ENCODE data around the gene B4GALT1.
A peak's percentile ranks its signal among the peaks of the same experiment; 100 is the strongest.
"Not testable (repeated sequence)": the region's sequence is repeated elsewhere in the genome, so short reads cannot be mapped to it uniquely, and the experiment has no call there.

Gene B4GALT1

DNA sequence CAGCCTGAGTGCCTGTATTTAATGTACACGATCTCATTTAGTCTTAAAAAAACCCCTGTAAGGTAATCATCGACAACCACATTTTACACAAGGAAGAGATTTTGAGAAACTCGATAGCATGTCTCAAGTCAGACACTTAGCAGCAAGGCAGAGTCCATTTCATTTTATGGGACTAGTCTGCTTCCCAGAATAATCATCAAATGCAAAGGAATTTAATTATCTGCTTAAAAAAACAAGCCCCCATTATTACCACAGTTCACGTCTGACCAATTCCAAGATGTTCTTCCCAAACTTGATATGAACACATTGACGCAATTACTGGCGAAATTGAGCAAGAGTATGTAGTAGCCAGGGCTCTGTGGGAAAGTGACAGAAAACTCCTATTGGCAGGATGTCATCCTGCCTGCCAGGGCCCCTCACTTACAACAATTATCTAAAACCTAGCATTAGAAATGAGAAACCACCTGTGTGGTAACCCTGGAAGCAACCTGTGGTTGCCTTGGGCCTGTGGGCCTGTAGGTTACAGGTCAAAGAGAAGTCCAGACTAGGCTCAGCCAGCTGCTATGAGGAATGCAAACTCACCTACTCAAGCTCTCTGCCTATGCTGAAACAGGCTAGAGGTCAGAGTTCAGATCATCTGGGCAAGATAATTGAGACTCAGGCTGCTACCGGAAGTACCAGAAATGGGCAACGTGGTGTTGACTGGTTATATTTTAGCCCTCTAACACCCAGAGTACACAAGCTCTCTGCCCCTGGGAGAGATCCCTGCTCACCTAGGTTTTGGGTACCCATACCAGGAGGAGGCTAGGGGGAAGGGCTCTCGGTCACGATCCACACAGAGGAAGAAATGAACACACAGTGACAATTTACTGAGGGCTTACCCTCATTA is 1.6 kb downstream of the B4GALT1 start:
- TF ChIP-seq, protein P1, sequence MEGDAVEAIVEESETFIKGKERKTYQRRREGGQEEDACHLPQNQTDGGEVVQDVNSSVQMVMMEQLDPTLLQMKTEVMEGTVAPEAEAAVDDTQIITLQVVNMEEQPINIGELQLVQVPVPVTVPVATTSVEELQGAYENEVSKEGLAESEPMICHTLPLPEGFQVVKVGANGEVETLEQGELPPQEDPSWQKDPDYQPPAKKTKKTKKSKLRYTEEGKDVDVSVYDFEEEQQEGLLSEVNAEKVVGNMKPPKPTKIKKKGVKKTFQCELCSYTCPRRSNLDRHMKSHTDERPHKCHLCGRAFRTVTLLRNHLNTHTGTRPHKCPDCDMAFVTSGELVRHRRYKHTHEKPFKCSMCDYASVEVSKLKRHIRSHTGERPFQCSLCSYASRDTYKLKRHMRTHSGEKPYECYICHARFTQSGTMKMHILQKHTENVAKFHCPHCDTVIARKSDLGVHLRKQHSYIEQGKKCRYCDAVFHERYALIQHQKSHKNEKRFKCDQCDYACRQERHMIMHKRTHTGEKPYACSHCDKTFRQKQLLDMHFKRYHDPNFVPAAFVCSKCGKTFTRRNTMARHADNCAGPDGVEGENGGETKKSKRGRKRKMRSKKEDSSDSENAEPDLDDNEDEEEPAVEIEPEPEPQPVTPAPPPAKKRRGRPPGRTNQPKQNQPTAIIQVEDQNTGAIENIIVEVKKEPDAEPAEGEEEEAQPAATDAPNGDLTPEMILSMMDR (conservative IDR thresholded peaks at IDR 0.05; ENCODE audit: low read depth, low read length) = no peak
- H3K4me3 ChIP-seq (ENCODE audit: low read length) = peak overlapping the region; percentile 85
- DNase-seq (ENCODE audit: low read depth) = no peak

DNA sequence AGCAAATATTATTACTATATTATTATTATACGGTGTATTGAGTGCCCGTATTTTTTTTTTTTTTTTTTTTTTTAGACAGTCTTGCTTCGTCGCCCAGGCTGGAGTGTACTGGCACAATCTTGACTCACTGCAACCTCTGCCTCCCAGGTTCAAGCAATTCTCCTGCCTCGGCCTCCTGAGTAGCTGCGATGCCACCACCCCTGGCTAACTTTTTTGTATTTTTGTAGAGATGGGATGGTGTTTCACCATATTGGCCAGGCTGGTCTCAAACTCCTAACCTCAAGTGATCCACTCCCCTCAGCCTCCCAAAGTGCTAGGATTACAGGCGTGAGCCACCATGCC is 2.2 kb downstream of the B4GALT1 start:
- not testable (repeated sequence) for DNase-seq (ENCODE audit: low read depth)
- H3K4me3 ChIP-seq (ENCODE audit: low read length) = peak overlapping the region; percentile 85

DNA sequence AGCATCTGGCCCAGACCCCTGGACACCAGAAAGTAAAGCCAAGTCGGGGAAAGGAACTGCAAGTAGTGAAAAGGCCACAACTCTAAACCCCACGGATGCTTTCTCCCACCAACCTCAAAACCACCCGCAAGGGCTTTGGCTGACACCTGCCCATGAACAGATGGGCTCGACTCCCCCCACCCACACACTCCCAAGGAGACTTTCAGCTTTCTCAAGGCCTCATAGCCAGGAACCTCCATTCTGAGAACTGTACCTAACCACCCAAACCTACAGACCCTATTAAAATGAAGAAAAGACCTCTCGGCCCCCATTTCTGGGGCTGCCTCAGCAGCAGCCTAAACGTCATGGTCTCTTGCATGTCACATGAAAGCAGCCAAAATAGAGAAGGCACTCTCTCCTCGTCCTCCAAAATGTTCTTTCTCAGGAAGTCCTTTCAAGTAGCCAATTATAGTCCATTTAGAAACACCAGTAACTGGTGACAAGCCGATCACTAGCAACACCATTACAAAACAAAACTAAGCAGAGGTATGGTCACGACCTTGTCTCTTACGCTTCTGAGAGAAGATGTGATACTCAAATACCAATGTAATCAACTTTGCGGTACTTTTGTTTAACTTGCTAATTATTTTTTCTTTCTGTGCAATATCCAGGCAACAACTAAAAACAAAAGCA is 2.9 kb downstream of the B4GALT1 start:
- DNase-seq (ENCODE audit: low read depth) = no peak
- peak overlapping the region; percentile 85 for H3K4me3 ChIP-seq (ENCODE audit: low read length)
- TF ChIP-seq, protein P1 (conservative IDR thresholded peaks at IDR 0.05; ENCODE audit: low read depth, low read length) = no peak

DNA sequence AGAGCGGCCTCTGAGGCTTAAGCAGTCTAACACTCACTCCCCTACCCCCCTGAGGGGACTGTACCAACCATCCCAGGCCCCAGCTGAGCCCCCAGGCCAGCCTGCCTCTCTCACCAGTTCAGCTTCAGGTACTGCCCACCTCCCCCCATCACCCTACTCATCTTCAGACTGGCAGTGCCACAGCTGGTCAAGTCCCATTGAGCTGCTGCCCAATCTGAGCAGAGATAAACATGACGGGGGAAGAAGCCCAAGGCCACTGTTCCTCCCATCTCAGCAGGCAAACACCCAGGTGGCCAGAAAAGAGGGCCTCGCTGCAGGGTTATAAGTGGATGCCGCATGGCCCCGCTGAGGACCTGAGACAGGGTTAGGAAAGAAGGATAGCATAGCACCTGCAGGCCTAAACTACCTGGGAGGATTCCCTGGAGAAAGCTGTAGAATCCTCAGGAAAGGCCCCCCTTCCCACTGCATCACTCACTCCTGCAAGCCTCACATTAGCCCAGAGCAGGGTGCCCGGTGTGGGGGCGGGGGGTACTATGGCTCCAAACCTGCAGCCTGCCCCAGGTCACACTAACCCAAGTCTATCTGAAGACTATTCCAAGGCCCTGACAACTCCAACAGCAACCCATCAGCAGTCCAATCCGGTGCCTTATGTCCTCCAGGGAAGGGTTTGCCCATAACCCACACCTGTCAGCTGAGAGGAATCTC is 3.6 kb downstream of the B4GALT1 start:
- TF ChIP-seq, protein P1 (conservative IDR thresholded peaks at IDR 0.05; ENCODE audit: low read depth, low read length) = no peak
- DNase-seq (ENCODE audit: low read depth) = no peak
- H3K4me3 ChIP-seq (ENCODE audit: low read length) = peak overlapping the region; percentile 6

DNA sequence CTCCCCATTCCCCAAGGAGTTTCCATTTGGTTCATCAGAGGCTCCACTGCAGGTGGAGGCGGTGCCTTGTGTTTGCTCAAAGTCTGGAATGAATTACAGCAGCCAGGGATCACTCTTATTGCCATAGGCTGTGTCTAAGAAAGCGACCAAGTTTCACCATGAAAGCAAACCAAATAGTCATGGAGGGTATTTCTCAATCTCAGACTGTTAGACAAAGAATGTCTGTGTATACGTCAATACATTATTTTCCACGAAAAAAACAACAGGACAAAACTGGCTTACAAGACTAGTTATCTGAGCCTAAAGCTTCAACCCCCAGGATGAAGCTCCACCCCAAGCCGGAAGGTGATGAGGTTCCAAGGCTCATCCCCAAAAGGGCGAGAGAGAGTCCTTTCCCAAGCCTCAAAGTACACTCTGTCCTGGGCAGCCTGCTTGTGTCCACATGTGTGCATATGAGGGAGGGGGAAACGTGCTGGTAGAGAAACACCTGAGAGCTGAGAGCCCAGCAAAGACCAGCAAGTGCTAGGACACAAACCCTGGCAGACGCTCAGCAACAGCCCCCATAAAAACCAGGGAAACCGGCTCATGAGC is 4.3 kb downstream of the B4GALT1 start:
- DNase-seq (ENCODE audit: low read depth) = no peak
- H3K4me3 ChIP-seq (ENCODE audit: low read length) = no peak overlapping the region
- TF ChIP-seq, protein P1 (conservative IDR thresholded peaks at IDR 0.05; ENCODE audit: low read depth, low read length) = no peak

DNA sequence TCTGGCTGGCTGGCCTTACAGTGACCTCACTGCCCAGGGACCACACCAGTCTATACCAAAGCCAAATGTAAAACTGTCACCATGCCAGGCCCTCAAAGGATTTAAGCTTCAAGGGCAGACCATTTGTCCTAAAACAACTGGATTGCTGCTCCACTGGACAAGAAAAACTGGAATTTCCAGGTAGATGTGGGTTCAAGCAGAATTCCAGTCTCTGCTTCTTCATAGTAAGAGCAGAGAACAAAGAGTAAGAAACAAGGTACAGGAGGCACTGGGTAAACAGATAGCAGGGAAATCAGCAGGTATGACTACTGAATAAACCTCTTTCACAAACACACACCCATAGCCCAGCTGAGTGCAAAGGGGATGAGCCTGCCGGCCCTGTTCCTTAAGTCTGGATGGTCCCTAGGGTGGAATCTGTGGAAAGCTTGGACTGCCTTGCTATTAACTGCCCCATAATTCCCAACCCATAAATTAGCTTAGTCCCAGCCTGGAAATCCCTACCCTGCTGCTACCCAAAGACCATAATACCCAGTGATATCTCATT is 5.5 kb downstream of the B4GALT1 start:
- DNase-seq (ENCODE audit: low read depth) = no peak
- peak overlapping the region; percentile 17 for H3K4me3 ChIP-seq (ENCODE audit: low read length)
- TF ChIP-seq, protein P1 (conservative IDR thresholded peaks at IDR 0.05; ENCODE audit: low read depth, low read length) = no peak

Measured in retinal pigment epithelial cell (primary cell).